Measurements from ENCODE around the gene MYH16.
"Not testable (repeated sequence)": the region's sequence is repeated elsewhere in the genome, so short reads cannot be mapped to it uniquely, and the experiment has no call there.

MYH16 gene

DNA sequence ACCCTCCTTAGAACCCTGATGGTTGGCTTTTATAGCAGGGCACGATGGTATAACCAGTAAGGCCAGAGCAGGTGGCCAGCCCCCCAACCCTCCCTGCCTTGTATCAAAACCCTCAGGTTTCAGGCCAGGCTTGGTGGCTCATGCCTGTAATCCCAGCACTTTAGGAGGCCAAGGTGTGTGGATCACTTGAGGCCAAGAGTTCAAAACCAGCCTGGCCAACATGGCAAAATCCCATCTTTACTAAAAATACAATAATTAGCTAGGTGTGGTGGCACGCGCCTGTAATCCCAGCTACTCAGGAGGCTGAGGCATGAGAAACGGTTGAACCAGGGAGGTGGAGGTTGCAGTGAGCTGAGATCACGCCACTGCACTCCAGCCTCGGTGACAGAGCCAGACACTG is 50.0 kb downstream of the MYH16 start:
- H2BK120ac ChIP-seq (ENCODE audit: insufficient read depth, low read length, poor library complexity); H3K9ac ChIP-seq (ENCODE audit: low read length); H3K9me3 ChIP-seq (ENCODE audit: insufficient read depth, low read depth, low read length); H4K91ac ChIP-seq (ENCODE audit: low read depth, low read length); DNase-seq; H3K36me3 ChIP-seq (ENCODE audit: control insufficient read depth in 1 of 2, insufficient read depth in 2 of 2, low read length in 2 of 2); H2AK5ac ChIP-seq (ENCODE audit: low read length); H3K4me2 ChIP-seq (ENCODE audit: low read length); H3K4me1 ChIP-seq (ENCODE audit: control insufficient read depth in 1 of 2, insufficient read depth in 2 of 2, low read length in 2 of 2); H3K4ac ChIP-seq (ENCODE audit: low read depth, low read length); H4K12ac ChIP-seq (ENCODE audit: low read depth, low read length); H3K4me3 ChIP-seq (ENCODE audit: low read depth, low read length); H2AFZ ChIP-seq (ENCODE audit: insufficient read depth, low read length, poor library complexity); H3K27me3 ChIP-seq (ENCODE audit: insufficient read depth, low read length); H4K8ac ChIP-seq (ENCODE audit: low read depth, low read length); H2BK5ac ChIP-seq (ENCODE audit: low read depth, low read length, poor library complexity); H3K18ac ChIP-seq (ENCODE audit: low read length); H3K23ac ChIP-seq (ENCODE audit: low read length); H2BK12ac ChIP-seq (ENCODE audit: low read length); H3K27ac ChIP-seq (ENCODE audit: low read depth, low read length); H3K14ac ChIP-seq (ENCODE audit: low read length): not testable (repeated sequence)
- WGBS (ENCODE audit: extremely low coverage, insufficient coverage, insufficient read length), result no CpG with 5 or more reads among the region's 6 CpGs
- peaks cover 10% of the 10 kb centered on the region for H3K79me1 ChIP-seq (ENCODE audit: low read length)
- peaks cover 14% of the 10 kb centered on the region for H3K79me2 ChIP-seq (ENCODE audit: control insufficient read depth, insufficient read depth, low read length, poor library complexity)

DNA sequence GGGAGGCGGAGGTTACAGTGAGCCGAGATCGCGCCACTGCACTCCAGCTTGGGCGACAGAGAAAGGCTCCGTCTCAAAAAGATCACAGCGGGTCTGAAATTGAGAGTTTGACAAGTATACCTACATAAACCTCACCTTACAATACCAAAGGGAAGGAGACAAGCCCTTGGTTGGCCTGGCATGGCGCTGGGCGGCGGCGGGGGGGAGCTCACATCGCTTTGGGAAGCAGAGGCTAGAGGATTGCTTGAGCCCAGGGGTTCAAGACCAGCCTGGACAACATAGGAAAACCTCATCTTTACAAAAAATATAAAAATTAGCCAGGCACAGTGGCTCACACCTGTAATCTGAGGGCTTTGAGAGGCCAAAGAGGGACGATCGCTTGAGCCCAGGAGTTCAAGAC is 51.9 kb downstream of the MYH16 start:
- DNase-seq, result no peak
- Histone ChIP-seq H2BK12ac (ENCODE audit: low read length) (no peak overlapping the region), H2AK5ac (ENCODE audit: low read length) (no peak overlapping the region), H2AFZ (ENCODE audit: insufficient read depth, low read length, poor library complexity) (no peak overlapping the region), H3K14ac (ENCODE audit: low read length) (no peak overlapping the region), H2BK5ac (ENCODE audit: low read depth, low read length, poor library complexity) (no peak overlapping the region), H3K18ac (ENCODE audit: low read length) (no peak overlapping the region), H4K91ac (ENCODE audit: low read depth, low read length) (no peak overlapping the region), H3K9me3 (ENCODE audit: insufficient read depth, low read depth, low read length) (no peaks in the 10 kb centered on the region), H3K79me2 (ENCODE audit: control insufficient read depth, insufficient read depth, low read length, poor library complexity) (peaks cover 21% of the 10 kb centered on the region), H4K12ac (ENCODE audit: low read depth, low read length) (no peak overlapping the region), H3K9ac (ENCODE audit: low read length) (no peak overlapping the region), H3K79me1 (ENCODE audit: low read length) (peaks cover 10% of the 10 kb centered on the region), H3K23ac (ENCODE audit: low read length) (no peak overlapping the region), H2BK120ac (ENCODE audit: insufficient read depth, low read length, poor library complexity) (no peak overlapping the region), H3K27ac (ENCODE audit: low read depth, low read length) (no peak overlapping the region), H3K4me3 (ENCODE audit: low read depth, low read length) (no peak overlapping the region), H3K4ac (ENCODE audit: low read depth, low read length) (no peak overlapping the region), H4K8ac (ENCODE audit: low read depth, low read length) (no peak overlapping the region), H3K4me1 (ENCODE audit: control insufficient read depth in 1 of 2, insufficient read depth in 2 of 2, low read length in 2 of 2) (peaks cover 2 to 4% of the 10 kb centered on the region in 2 experiments), H3K27me3 (ENCODE audit: insufficient read depth, low read length) (no peaks in the 10 kb centered on the region), H3K36me3 (ENCODE audit: control insufficient read depth in 1 of 2, insufficient read depth in 2 of 2, low read length in 2 of 2) (peaks cover 0 to 4% of the 10 kb centered on the region in 2 experiments), H3K4me2 (ENCODE audit: low read length) (peak overlapping the region; percentile 85)
- no CpG with 5 or more reads among the region's 14 CpGs for WGBS (ENCODE audit: extremely low coverage, insufficient coverage, insufficient read length)

DNA sequence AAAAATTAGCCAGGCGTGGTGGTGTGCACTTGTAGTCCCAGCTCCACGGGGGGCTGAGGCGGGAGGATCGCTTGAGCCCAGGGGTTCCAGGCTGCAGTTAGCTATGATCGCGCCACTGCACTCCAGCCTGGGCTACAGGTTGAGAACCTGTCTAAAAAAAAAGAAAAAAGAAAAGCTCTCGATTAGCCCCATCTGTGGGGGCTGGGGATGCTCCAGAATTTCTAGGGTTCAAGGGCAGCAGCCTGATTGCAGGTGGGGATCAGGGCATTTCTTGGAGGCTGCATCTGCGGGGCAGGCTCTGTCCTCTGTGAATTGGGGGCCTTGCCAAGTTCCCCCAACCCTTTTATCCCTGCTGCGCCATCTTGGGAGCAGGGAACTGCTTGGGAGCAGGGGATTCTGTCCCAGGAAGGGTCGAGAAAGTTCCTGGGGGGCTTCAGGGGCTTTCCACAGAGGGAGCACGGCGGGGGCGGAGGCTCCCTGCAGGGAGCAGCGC is 52.4 kb downstream of the MYH16 start:
- Histone ChIP-seq H2BK120ac (ENCODE audit: insufficient read depth, low read length, poor library complexity) (peak overlapping the region; percentile 58), H3K79me2 (ENCODE audit: control insufficient read depth, insufficient read depth, low read length, poor library complexity) (peaks cover 21% of the 10 kb centered on the region), H2BK5ac (ENCODE audit: low read depth, low read length, poor library complexity) (peak overlapping the region; percentile 32), H3K36me3 (ENCODE audit: control insufficient read depth in 1 of 2, insufficient read depth in 2 of 2, low read length in 2 of 2) (peaks cover 0 to 4% of the 10 kb centered on the region in 2 experiments), H3K4me2 (ENCODE audit: low read length) (peak overlapping the region; percentile 85), H3K23ac (ENCODE audit: low read length) (no peak overlapping the region), H3K27me3 (ENCODE audit: insufficient read depth, low read length) (no peaks in the 10 kb centered on the region), H4K8ac (ENCODE audit: low read depth, low read length) (peak overlapping the region; percentile 96), H3K18ac (ENCODE audit: low read length) (peak overlapping the region; percentile 85), H4K12ac (ENCODE audit: low read depth, low read length) (peak overlapping the region; percentile 79), H3K9ac (ENCODE audit: low read length) (peak overlapping the region; percentile 97), H3K4ac (ENCODE audit: low read depth, low read length) (peak overlapping the region; percentile 59), H3K27ac (ENCODE audit: low read depth, low read length) (no peak overlapping the region), H3K14ac (ENCODE audit: low read length) (peak overlapping the region; percentile 91), H3K9me3 (ENCODE audit: insufficient read depth, low read depth, low read length) (no peaks in the 10 kb centered on the region), H3K4me3 (ENCODE audit: low read depth, low read length) (peak overlapping the region; percentile 92), H2AFZ (ENCODE audit: insufficient read depth, low read length, poor library complexity) (peak overlapping the region; percentile 91), H2BK12ac (ENCODE audit: low read length) (no peak overlapping the region), H3K4me1 (ENCODE audit: control insufficient read depth in 1 of 2, insufficient read depth in 2 of 2, low read length in 2 of 2) (peaks cover 2 to 4% of the 10 kb centered on the region in 2 experiments), H3K79me1 (ENCODE audit: low read length) (peaks cover 10% of the 10 kb centered on the region), H4K91ac (ENCODE audit: low read depth, low read length) (peak overlapping the region; percentile 79), H2AK5ac (ENCODE audit: low read length) (no peak overlapping the region)
- no peak for DNase-seq
- no CpG with 5 or more reads among the region's 14 CpGs for WGBS (ENCODE audit: extremely low coverage, insufficient coverage, insufficient read length)

DNA sequence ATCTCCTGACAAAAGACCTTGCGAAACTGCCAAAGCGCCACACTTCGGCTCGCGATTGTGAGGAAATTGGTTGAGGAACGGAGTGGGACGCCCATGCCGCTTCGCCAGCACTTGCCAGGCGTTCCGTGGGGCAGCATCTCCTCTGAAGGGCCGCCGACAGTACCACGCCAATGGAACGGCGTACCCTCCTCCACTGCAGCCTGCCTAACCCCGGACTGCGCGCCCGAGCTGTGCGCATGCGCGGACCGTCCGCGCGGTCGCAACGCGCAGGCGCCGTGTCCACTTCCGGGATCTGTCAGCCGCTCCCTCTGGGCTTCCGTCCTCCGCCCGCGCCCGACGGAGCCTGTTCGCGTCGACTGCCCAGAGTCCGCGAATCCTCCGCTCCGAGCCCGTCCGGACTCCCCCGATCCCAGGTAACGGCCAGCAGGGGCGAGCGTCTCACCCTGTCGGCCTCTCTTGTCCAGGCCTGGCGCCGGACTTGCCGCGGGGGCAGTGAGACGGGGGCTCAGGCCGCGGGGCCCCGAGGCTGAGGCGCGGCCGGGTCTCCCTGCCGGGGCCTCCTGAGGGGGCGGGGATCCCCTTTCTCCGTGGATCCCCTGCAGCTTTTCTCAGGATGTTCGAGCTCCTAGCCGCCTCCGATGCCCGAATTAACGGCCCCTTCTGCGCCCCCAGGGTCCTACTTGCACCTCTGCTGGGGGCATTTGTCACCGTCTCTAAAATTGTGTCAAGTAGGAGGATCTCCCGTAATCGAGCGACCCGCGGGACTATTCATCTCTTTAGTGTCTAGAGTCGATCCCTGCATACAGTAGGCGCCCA is 53.2 kb downstream of the MYH16 start, which contains the start of gene ARPC1A:
ARPC1A (plus strand) TSS at position 307 of the 816 bp plus-strand sequence. CDS start 7,456 bp downstream, outside the sequence.
- Histone ChIP-seq H3K23ac (ENCODE audit: low read length) (no peak within 1 kb of the TSS), H2BK12ac (ENCODE audit: low read length) (no peak within 1 kb of the TSS), H2BK120ac (ENCODE audit: insufficient read depth, low read length, poor library complexity) (peak within 1 kb of the TSS; percentile 58), H3K4me3 (ENCODE audit: low read depth, low read length) (peak within 1 kb of the TSS; percentile 92), H3K79me2 (ENCODE audit: control insufficient read depth, insufficient read depth, low read length, poor library complexity) (peaks cover 21% of the 10 kb centered on the region), H3K9ac (ENCODE audit: low read length) (peak within 1 kb of the TSS; percentile 97), H4K12ac (ENCODE audit: low read depth, low read length) (peak within 1 kb of the TSS; percentile 79), H3K4me1 (ENCODE audit: control insufficient read depth in 1 of 2, insufficient read depth in 2 of 2, low read length in 2 of 2) (peaks cover 2 to 4% of the 10 kb centered on the region in 2 experiments), H3K4me2 (ENCODE audit: low read length) (peak within 1 kb of the TSS; percentile 85), H4K91ac (ENCODE audit: low read depth, low read length) (peak within 1 kb of the TSS; percentile 79), H3K4ac (ENCODE audit: low read depth, low read length) (peak within 1 kb of the TSS; percentile 59), H2BK5ac (ENCODE audit: low read depth, low read length, poor library complexity) (peak within 1 kb of the TSS; percentile 32), H3K79me1 (ENCODE audit: low read length) (peaks cover 10% of the 10 kb centered on the region), H3K18ac (ENCODE audit: low read length) (peak within 1 kb of the TSS; percentile 85), H2AK5ac (ENCODE audit: low read length) (peak within 1 kb of the TSS; percentile 46), H2AFZ (ENCODE audit: insufficient read depth, low read length, poor library complexity) (peak within 1 kb of the TSS; percentile 91), H3K27me3 (ENCODE audit: insufficient read depth, low read length) (no peaks in the 10 kb centered on the region), H3K36me3 (ENCODE audit: control insufficient read depth in 1 of 2, insufficient read depth in 2 of 2, low read length in 2 of 2) (peaks cover 0 to 6% of the 10 kb centered on the region in 2 experiments), H3K27ac (ENCODE audit: low read depth, low read length) (peak within 1 kb of the TSS; percentile 54), H4K8ac (ENCODE audit: low read depth, low read length) (peak within 1 kb of the TSS; percentile 96), H3K9me3 (ENCODE audit: insufficient read depth, low read depth, low read length) (no peaks in the 10 kb centered on the region), H3K14ac (ENCODE audit: low read length) (peak within 1 kb of the TSS; percentile 91)
- DNase-seq, result peak; percentile 95 to 97
- WGBS (ENCODE audit: extremely low coverage, insufficient coverage, insufficient read length), result no CpG with 5 or more reads among the region's 82 CpGs
